ENCODE results near the gene RNASE4. TPM values are rescaled to one million over a fixed set of nuclear protein-coding genes. Genes with fewer than 3 reads are reported as not detected.

RNASE4 gene
- total and polyA plus RNA-seq, 10 of the 15 experiments (the other 5 are each of a cell fraction or from before 2014, with no cell fraction given): 0.87 to 2.6 (median 1.3) TPM

DNA sequence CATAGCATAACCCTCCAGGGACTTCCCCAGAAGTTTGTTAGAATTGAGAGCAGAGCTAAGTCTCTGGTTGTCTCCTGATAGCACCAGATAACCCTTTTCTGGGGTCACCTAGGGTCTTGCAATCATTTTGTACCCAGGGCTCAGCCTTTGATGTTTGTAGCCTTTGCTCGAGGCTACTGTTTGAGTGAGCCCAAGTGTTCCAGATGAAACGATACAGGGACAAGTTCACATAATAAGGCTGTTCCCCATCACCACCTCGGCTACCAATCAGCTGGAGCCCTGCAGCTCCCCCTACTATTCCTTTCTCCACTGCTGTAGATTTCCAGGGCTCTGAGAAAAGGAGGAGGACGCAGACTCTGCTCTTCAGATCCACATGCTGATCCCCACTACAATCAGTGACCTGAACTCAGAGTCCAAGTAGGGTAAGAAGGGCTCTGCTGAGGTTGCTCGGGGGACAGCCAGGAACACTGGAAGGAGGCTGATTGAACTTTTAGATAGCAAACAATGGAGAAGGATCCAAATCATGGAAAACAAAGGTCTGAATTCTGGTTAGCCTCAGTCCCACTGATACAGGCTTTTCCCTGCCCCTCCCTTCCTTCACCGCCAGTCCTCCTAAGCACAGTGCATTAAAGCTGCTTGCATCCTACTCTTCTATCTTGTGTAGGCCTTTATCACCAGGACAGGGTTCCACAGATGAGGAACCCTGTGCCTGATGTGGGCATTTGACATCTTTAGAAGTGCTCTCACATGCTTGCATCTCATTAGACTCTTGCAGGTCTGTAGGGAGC lies 61.4 kb downstream of the RNASE4 start, which contains the start of gene EDDM3A (continued):
- TF ChIP-seq, protein P1, sequence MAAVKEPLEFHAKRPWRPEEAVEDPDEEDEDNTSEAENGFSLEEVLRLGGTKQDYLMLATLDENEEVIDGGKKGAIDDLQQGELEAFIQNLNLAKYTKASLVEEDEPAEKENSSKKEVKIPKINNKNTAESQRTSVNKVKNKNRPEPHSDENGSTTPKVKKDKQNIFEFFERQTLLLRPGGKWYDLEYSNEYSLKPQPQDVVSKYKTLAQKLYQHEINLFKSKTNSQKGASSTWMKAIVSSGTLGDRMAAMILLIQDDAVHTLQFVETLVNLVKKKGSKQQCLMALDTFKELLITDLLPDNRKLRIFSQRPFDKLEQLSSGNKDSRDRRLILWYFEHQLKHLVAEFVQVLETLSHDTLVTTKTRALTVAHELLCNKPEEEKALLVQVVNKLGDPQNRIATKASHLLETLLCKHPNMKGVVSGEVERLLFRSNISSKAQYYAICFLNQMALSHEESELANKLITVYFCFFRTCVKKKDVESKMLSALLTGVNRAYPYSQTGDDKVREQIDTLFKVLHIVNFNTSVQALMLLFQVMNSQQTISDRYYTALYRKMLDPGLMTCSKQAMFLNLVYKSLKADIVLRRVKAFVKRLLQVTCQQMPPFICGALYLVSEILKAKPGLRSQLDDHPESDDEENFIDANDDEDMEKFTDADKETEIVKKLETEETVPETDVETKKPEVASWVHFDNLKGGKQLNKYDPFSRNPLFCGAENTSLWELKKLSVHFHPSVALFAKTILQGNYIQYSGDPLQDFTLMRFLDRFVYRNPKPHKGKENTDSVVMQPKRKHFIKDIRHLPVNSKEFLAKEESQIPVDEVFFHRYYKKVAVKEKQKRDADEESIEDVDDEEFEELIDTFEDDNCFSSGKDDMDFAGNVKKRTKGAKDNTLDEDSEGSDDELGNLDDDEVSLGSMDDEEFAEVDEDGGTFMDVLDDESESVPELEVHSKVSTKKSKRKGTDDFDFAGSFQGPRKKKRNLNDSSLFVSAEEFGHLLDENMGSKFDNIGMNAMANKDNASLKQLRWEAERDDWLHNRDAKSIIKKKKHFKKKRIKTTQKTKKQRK (IDR thresholded peaks at IDR 0.05; ENCODE audit: low read depth, low read length): no peak
- TF ChIP-seq SP1 (IDR thresholded peaks at IDR 0.05; ENCODE audit: low read depth, low read length) (no peak), KLF5 (IDR thresholded peaks at IDR 0.05; ENCODE audit: partially characterized antibody) (no peak)
- TF ChIP-seq, protein P2, sequence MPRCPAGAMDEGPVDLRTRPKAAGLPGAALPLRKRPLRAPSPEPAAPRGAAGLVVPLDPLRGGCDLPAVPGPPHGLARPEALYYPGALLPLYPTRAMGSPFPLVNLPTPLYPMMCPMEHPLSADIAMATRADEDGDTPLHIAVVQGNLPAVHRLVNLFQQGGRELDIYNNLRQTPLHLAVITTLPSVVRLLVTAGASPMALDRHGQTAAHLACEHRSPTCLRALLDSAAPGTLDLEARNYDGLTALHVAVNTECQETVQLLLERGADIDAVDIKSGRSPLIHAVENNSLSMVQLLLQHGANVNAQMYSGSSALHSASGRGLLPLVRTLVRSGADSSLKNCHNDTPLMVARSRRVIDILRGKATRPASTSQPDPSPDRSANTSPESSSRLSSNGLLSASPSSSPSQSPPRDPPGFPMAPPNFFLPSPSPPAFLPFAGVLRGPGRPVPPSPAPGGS (IDR thresholded peaks at IDR 0.05; ENCODE audit: borderline replicate concordance, insufficient read depth, low read depth, low read length, poor library complexity, severe bottlenecking): no peak
- TF ChIP-seq, protein P3, sequence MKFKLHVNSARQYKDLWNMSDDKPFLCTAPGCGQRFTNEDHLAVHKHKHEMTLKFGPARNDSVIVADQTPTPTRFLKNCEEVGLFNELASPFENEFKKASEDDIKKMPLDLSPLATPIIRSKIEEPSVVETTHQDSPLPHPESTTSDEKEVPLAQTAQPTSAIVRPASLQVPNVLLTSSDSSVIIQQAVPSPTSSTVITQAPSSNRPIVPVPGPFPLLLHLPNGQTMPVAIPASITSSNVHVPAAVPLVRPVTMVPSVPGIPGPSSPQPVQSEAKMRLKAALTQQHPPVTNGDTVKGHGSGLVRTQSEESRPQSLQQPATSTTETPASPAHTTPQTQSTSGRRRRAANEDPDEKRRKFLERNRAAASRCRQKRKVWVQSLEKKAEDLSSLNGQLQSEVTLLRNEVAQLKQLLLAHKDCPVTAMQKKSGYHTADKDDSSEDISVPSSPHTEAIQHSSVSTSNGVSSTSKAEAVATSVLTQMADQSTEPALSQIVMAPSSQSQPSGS (IDR thresholded peaks at IDR 0.05; ENCODE audit: low read length): no peak

Measured in GM12878 (cell line).